ENCODE results near the gene TRIM63.

The TRIM63 gene

DNA sequence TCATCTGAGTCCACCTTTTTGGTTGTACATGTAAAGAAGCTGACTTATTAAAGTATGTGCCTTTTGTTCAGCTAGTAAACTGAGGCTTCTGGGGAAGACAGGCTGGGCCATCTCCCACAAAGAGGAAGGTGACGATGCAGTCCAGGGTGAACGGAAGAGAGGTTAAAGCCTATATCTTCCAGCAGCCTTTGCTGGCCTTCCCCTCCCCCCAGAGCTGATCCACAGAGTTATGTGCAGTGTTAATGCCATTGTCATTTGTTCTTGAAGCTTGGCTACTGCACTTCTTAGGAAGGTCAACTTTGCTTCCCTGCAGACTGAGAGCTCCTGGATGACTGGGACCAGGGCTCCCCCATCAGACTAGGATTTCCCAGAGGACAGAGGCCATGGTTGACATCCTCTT, 23.7 kb downstream of the TRIM63 start:
- DNase-seq (ENCODE audit: low read depth) = no peak
- TF ChIP-seq CTCF (IDR thresholded peaks at IDR 0.05; ENCODE audit: insufficient read depth, low read depth, low read length, missing control alignments) = no peak
- H3K4me3 ChIP-seq (ENCODE audit: low read length) = no peak overlapping the region

- no peak overlapping the region for H3K4me3 ChIP-seq (ENCODE audit: low read length)
- no peak for DNase-seq (ENCODE audit: low read depth)
- TF ChIP-seq CTCF (IDR thresholded peaks at IDR 0.05; ENCODE audit: insufficient read depth, low read depth, low read length, missing control alignments) = no peak
Measured at GRCh38 chr1:26041978-26042377, 25.5 kb downstream of the TRIM63 start.

GRCh38 chr1:26041401-26041800, 26.0 kb downstream of the TRIM63 start:
- no peak for TF ChIP-seq CTCF (IDR thresholded peaks at IDR 0.05; ENCODE audit: insufficient read depth, low read depth, low read length, missing control alignments)

GRCh38 chr1:26038904-26039303, 28.5 kb downstream of the TRIM63 start:
- H3K4me3 ChIP-seq (ENCODE audit: low read length) = no peak overlapping the region
- no peak for DNase-seq (ENCODE audit: low read depth)
- no peak for TF ChIP-seq CTCF (IDR thresholded peaks at IDR 0.05; ENCODE audit: insufficient read depth, low read depth, low read length, missing control alignments)

More at GRCh38 chr1:26041401-26041800, 26.0 kb downstream of the TRIM63 start:
- no peak for DNase-seq (ENCODE audit: low read depth)
- no peak overlapping the region for H3K4me3 ChIP-seq (ENCODE audit: low read length)

GRCh38 chr1:26038477-26038876, 29.0 kb downstream of the TRIM63 start:
- no peak for TF ChIP-seq CTCF (IDR thresholded peaks at IDR 0.05; ENCODE audit: insufficient read depth, low read depth, low read length, missing control alignments)
- DNase-seq (ENCODE audit: low read depth) = no peak
- no peak overlapping the region for H3K4me3 ChIP-seq (ENCODE audit: low read length)

DNA sequence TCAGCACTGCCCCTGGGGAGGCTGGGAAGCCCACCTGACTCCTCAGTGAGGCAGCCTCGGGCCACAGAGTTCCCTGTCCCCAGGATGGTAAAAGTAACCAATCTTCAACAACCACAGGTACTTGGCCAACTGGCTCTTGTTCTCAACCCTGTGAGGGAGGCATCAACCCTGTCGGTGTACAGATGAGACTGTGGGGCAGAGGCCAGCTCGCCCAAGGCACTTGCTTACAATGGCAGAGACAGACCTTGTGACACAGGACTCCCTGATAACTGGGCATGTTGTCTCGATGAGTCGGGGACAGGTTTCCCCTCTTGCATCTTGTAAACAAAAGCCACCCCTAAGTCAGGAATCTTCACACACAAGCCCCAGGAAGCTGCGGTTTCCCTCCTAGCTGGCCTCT, 29.5 kb downstream of the TRIM63 start:
- DNase-seq (ENCODE audit: low read depth) = no peak
- no peak for TF ChIP-seq CTCF (IDR thresholded peaks at IDR 0.05; ENCODE audit: insufficient read depth, low read depth, low read length, missing control alignments)
- no peak overlapping the region for H3K4me3 ChIP-seq (ENCODE audit: low read length)

GRCh38 chr1:26036756-26037281, 30.6 kb downstream of the TRIM63 start:
- TF ChIP-seq CTCF (IDR thresholded peaks at IDR 0.05; ENCODE audit: insufficient read depth, low read depth, low read length, missing control alignments) = no peak
- no peak overlapping the region for H3K4me3 ChIP-seq (ENCODE audit: low read length)
- no peak for DNase-seq (ENCODE audit: low read depth)

Data from epithelial cell of esophagus (primary cell).